H1 (cell line): ENCODE results near the gene UBASH3B. TPM values are rescaled to one million over a fixed set of nuclear protein-coding genes. Genes with fewer than 3 reads are reported as not detected.

Source experiments
- ASH2L ChIP-seq: fragments of 200-600, 300-600 bp; sonication (generic); IDR thresholded peaks from one replicate; pipeline ENCODE4 v1.7.1; 2017; ENCODE audit warnings: low read length
- CHD2 ChIP-seq: IDR thresholded peaks from 2 replicates; pipeline ENCODE4 v1.6.1; 2012; ENCODE audit warnings: low read length, improper control_type of control experiment
- SIN3A ChIP-seq, 2 experiments: IDR thresholded peaks in 1 of 2; conservative IDR thresholded peaks in 1 of 2; 2 replicates each; pipeline ENCODE4 v1.6.1; 2011 to 2012; ENCODE audit warnings: low read length in 2 of 2, improper control_type of control experiment in 1 of 2, low read depth in 1 of 2, mild to moderate bottlenecking in 1 of 2
- YY1 ChIP-seq: IDR thresholded peaks from 2 replicates; pipeline ENCODE4 v1.6.1; 2011; ENCODE audit warnings: low read depth, mild to moderate bottlenecking, low read length
- polyA plus RNA-seq, 7 experiments: library from polyadenylated mRNA; depleted of rRNA in 3 of 7; stranded (reverse) in 5 of 7; unstranded in 2 of 7; fragments of >200 nt in 5 of 7; fragments of 200-250 nt in 2 of 7; gene quantifications; 1 replicate in 5 of 7; 2 replicates in 1 of 7; 4 replicates in 1 of 7; pipeline versions ENCODE4 v1.2.1 to v1.2.3, GENCODE V29; 2011 to 2013; ENCODE audit warnings: missing spikeins in 2 of 7, mixed read lengths in 2 of 7
- total RNA-seq: library from RNA; stranded (reverse); fragmentation: NEBNext Ultra II Directional; extraction: Animal tissue kit (Norgen Biotek cat#: 25700); gene quantifications from 2 replicates; pipeline ENCODE4 v1.2.1, GENCODE V29; 2021
- TF ChIP-seq, protein P1 (sequence below), 3 experiments: IDR thresholded peaks; 1 replicate in 2 of 3; 2 replicates in 1 of 3; pipeline versions ENCODE4 v1.5.1 to v1.6.1; 2011; ENCODE audit warnings: low read length in 3 of 3, mild to moderate bottlenecking in 3 of 3, inconsistent platforms in 2 of 3, low read depth in 1 of 3, moderate library complexity in 1 of 3; ENCODE audit not compliant: insufficient read depth in 1 of 3; ENCODE audit errors: control extremely low read depth in 1 of 3
- TF ChIP-seq, protein P2 (sequence below): IDR thresholded peaks from 2 replicates; pipeline ENCODE4 v1.6.1; 2012; ENCODE audit warnings: inconsistent platforms

The UBASH3B gene
- total and polyA plus RNA-seq, 2 of the 8 experiments (the other 6 are each of a cell fraction or from before 2014, with no cell fraction given), result 7.5 to 9.5 TPM

DNA sequence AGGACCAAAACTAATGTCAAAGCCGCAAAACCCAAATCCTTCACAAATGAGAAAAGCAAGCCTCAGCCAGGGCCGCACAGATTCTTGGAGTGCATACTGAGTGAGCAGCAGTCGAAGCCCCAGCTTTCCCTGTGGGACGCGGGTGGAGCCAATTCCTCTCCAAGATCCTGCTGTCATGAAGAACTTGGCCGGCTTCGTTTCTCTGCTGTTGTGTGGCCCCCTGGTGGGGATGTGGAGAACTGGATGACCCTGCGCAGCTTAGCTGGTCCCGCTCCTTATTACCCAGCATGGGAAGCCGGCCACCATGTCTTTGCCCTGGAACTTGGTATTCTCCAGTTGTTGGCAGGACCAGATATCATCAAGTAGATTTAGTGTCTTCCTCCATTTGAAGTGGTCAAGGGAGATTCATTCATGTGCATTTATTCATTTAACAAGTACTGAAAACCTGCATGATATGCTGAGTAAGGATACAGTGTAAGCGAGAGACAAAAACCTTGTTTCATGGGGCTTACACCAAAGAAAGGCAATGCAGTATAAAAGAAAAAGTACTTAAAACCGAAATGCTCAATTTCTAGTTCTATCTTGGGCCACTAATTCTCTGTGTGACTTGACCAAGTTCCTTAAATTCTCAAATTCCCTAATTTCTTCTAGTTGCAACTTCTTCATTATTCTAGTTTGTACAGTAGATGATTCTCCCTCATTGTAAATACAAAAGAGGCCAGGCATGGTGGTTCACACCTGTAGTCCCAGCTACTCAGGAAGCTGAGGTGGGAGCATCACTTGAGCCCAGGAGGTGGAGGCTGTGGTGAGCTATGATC is 126.1 kb downstream of the UBASH3B start (continued):
- peak; percentile 40 for TF ChIP-seq ASH2L
- TF ChIP-seq, protein P1, sequence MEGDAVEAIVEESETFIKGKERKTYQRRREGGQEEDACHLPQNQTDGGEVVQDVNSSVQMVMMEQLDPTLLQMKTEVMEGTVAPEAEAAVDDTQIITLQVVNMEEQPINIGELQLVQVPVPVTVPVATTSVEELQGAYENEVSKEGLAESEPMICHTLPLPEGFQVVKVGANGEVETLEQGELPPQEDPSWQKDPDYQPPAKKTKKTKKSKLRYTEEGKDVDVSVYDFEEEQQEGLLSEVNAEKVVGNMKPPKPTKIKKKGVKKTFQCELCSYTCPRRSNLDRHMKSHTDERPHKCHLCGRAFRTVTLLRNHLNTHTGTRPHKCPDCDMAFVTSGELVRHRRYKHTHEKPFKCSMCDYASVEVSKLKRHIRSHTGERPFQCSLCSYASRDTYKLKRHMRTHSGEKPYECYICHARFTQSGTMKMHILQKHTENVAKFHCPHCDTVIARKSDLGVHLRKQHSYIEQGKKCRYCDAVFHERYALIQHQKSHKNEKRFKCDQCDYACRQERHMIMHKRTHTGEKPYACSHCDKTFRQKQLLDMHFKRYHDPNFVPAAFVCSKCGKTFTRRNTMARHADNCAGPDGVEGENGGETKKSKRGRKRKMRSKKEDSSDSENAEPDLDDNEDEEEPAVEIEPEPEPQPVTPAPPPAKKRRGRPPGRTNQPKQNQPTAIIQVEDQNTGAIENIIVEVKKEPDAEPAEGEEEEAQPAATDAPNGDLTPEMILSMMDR (IDR thresholded peaks at IDR 0.05; ENCODE audit: control extremely low read depth in 1 of 3, insufficient read depth in 1 of 3, low read depth in 1 of 3, low read length in 3 of 3), result peak; percentile 81 to 95 (median 93)
- peak; percentile 55; the same call in 1 of the 2 replicates for TF ChIP-seq YY1
- TF ChIP-seq, protein P2, sequence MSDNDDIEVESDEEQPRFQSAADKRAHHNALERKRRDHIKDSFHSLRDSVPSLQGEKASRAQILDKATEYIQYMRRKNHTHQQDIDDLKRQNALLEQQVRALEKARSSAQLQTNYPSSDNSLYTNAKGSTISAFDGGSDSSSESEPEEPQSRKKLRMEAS, result peak; percentile 45
- TF ChIP-seq CHD2, result peak; percentile 45; the same call in 1 of the 2 replicates
- TF ChIP-seq SIN3A (conservative IDR thresholded peaks at IDR 0.05 in 1 of 2, IDR thresholded peaks at IDR 0.05 in 1 of 2; ENCODE audit: low read depth in 1 of 2, low read length in 2 of 2), result 0 out of 4 replicates have a peak, but pooled peaks of 1 of the 2 experiments have one; percentile 42
